ENCODE measurements around the gene LRRC3C.
A peak's percentile ranks its signal among the peaks of the same experiment; 100 is the strongest.

LRRC3C gene

GRCh38 chr17:39951924-39952679 lies 24.6 kb downstream of the LRRC3C start:
- DNase-seq: no peak

GRCh38 chr17:39952680-39953470 lies 25.3 kb downstream of the LRRC3C start:
- peak; percentile 89 for DNase-seq

GRCh38 chr17:39953471-39953888 lies 25.9 kb downstream of the LRRC3C start:
- no peak for DNase-seq

- no peak for DNase-seq
These were observed 27.3 kb downstream of the LRRC3C start for GRCh38 chr17:39954876-39955275.

GRCh38 chr17:39955726-39956225 lies 28.2 kb downstream of the LRRC3C start:
- DNase-seq: no peak

- DNase-seq: no peak
These were observed 33.1 kb downstream of the LRRC3C start for GRCh38 chr17:39960524-39961041.

- no peak for DNase-seq
These were observed 35.2 kb downstream of the LRRC3C start, which contains the start of gene GSDMA for GRCh38 chr17:39962642-39963220. GSDMA (plus strand) TSS chr17:39963004; CDS start chr17:39965688, 2,684 bp downstream.

- peak; percentile 67 for DNase-seq
These were observed 36.3 kb downstream of the LRRC3C start for GRCh38 chr17:39963829-39964228.

- DNase-seq: no peak
These were observed 37.6 kb downstream of the LRRC3C start for GRCh38 chr17:39965017-39965699.

GRCh38 chr17:39966771-39967170 lies 39.2 kb downstream of the LRRC3C start:
- DNase-seq: no peak

GRCh38 chr17:39968761-39969160 lies 41.2 kb downstream of the LRRC3C start:
- no peak for DNase-seq

GRCh38 chr17:39969375-39969774 lies 41.8 kb downstream of the LRRC3C start:
- no peak for DNase-seq

GRCh38 chr17:39970157-39970692 lies 42.7 kb downstream of the LRRC3C start:
- DNase-seq: no peak

GRCh38 chr17:39971076-39971603 lies 43.6 kb downstream of the LRRC3C start:
- no peak for DNase-seq

- no peak for DNase-seq
These were observed 44.7 kb downstream of the LRRC3C start for GRCh38 chr17:39972271-39972670.

GRCh38 chr17:39973496-39973895 lies 46.0 kb downstream of the LRRC3C start:
- DNase-seq: no peak

- no peak for DNase-seq
These were observed 46.9 kb downstream of the LRRC3C start for GRCh38 chr17:39974433-39974832.

GRCh38 chr17:39975801-39976200 lies 48.3 kb downstream of the LRRC3C start:
- no peak for DNase-seq

- no peak for DNase-seq
These were observed 51.6 kb downstream of the LRRC3C start for GRCh38 chr17:39979016-39979670.

- no peak for DNase-seq
These were observed 52.4 kb downstream of the LRRC3C start for GRCh38 chr17:39979893-39980350.

Measured in NCI-H2029 (cell line).